B cell (primary cell): ENCODE data around the gene APIP. TPM values are rescaled to one million over a fixed set of nuclear protein-coding genes. Genes with fewer than 3 reads are reported as not detected.

Experiments
- ATAC-seq: fragments of 200-7000 bp; cut with Tn5 transposase; one replicate; pipeline ENCODE4 v1.10.0; 2021; ENCODE audit warnings: low read depth, mild to moderate bottlenecking, moderate number of reproducible peaks, moderate library complexity
- CTCF ChIA-PET: fragments of 350-600 bp; sonication (Branson Sonifier 250); formaldehyde crosslinking; loops from one replicate; lab custom pipeline; 2021; ENCODE audit warnings: antibody characterized with exemption, inconsistent platforms; lab: Charles Lee
- POLR2A ChIA-PET: fragments of 350-600 bp; sonication (Branson Sonifier 250); formaldehyde crosslinking; loops from one replicate; lab custom pipeline; 2021; ENCODE audit warnings: antibody characterized with exemption; lab: Charles Lee
- DNase-seq: peaks from one replicate; pipeline ENCODE4 v3.0.0; 2013
- H2AFZ ChIP-seq: 2 replicates; pipeline ENCODE4 v1.6.1; 2012; ENCODE audit warnings: mild to moderate bottlenecking, low read depth, low read length; ENCODE audit not compliant: insufficient read depth, poor library complexity, severe bottlenecking
- H3K27ac ChIP-seq, 2 donors: 1 replicate in 1 of 2; 2 replicates in 1 of 2; pipeline ENCODE4 v1.5.1; 2012 to 2013; ENCODE audit warnings: low read length in 2 of 2, mild to moderate bottlenecking in 2 of 2, moderate library complexity in 1 of 2
- H3K27me3 ChIP-seq, 4 experiments: fragments of 200-600 bp in 1 of 4; sonication (generic) in 1 of 4; replicated peaks in 1 of 4; 1 replicate in 2 of 4; 2 replicates in 2 of 4; pipeline versions ENCODE4 v1.6.1 to v1.7.0; 2013 to 2016; ENCODE audit warnings: low read length in 3 of 4, mild to moderate bottlenecking in 2 of 4, mixed read lengths in 1 of 4, moderate library complexity in 1 of 4; ENCODE audit not compliant: insufficient read depth in 4 of 4, control insufficient read depth in 3 of 4; ENCODE audit errors: control extremely low read depth in 1 of 4
- H3K36me3 ChIP-seq, 2 experiments: replicated peaks in 1 of 2; 1 replicate in 1 of 2; 2 replicates in 1 of 2; pipeline versions ENCODE4 v1.6.1 to v1.7.1; 2013; ENCODE audit warnings: low read length in 1 of 2; ENCODE audit not compliant: insufficient read depth in 2 of 2, control insufficient read depth in 1 of 2; ENCODE audit errors: control extremely low read depth in 1 of 2, extremely low read depth in 1 of 2
- H3K4me1 ChIP-seq, 2 donors: fragments of 200-600 bp in 1 of 2; sonication (generic) in 1 of 2; 1 replicate in 1 of 2; 2 replicates in 1 of 2; pipeline versions ENCODE4 v1.5.1 to v1.6.1; 2013 to 2017; ENCODE audit warnings: low read length in 2 of 2; ENCODE audit not compliant: control insufficient read depth in 2 of 2, insufficient read depth in 2 of 2
- H3K4me2 ChIP-seq: replicated peaks from 2 replicates; pipeline ENCODE3; 2012; ENCODE audit warnings: mild to moderate bottlenecking, low read depth, low read length; ENCODE audit not compliant: poor library complexity, severe bottlenecking
- H3K4me3 ChIP-seq, 5 experiments: fragments of 200-600 bp in 1 of 5; sonication (generic) in 1 of 5; 1 replicate in 3 of 5; 2 replicates in 2 of 5; pipeline versions ENCODE4 v1.5.1 to v1.7.0; 2011 to 2016; ENCODE audit warnings: low read length in 4 of 5, mild to moderate bottlenecking in 4 of 5, low read depth in 2 of 5, control low read depth in 1 of 5, moderate library complexity in 1 of 5; ENCODE audit not compliant: insufficient read depth in 1 of 5; ENCODE audit errors: control extremely low read depth in 1 of 5, extremely low read depth in 1 of 5
- H3K79me2 ChIP-seq: fragments of 200-600 bp; sonication (generic); one replicate; pipeline ENCODE4 v1.6.0; 2016; ENCODE audit warnings: low read length; ENCODE audit not compliant: control insufficient read depth, insufficient read depth
- H3K9ac ChIP-seq: fragments of 200-600 bp; sonication (generic); 2 replicates; pipeline ENCODE4 v1.6.1; 2017; ENCODE audit warnings: mild to moderate bottlenecking, low read length, moderate library complexity
- H3K9me3 ChIP-seq, 3 donors: one replicate each; pipeline versions ENCODE4 v1.6.1 to v1.7.1; 2013; ENCODE audit warnings: low read length in 2 of 3; ENCODE audit not compliant: control insufficient read depth in 2 of 3, insufficient read depth in 1 of 3; ENCODE audit errors: control extremely low read depth in 1 of 3
- H4K20me1 ChIP-seq: 2 replicates; pipeline ENCODE4 v1.6.0; 2012; ENCODE audit warnings: mild to moderate bottlenecking, low read length; ENCODE audit not compliant: insufficient read depth, control insufficient read depth, poor library complexity, severe bottlenecking
- H3K27ac Mint-ChIP-seq: one replicate; pipeline ENCODE4 v1.8.0; 2021; ENCODE audit warnings: mixed read lengths
- H3K27me3 Mint-ChIP-seq: one replicate; pipeline ENCODE4 v1.8.0; 2021; ENCODE audit warnings: mixed read lengths
- H3K4me1 Mint-ChIP-seq: one replicate; pipeline ENCODE4 v1.8.0; 2021; ENCODE audit warnings: mixed read lengths
- H3K4me3 Mint-ChIP-seq: one replicate; pipeline ENCODE4 v1.8.0; 2021; ENCODE audit warnings: mixed read lengths
- H3K9me3 Mint-ChIP-seq: one replicate; pipeline ENCODE4 v1.8.0; 2022; ENCODE audit warnings: mixed read lengths; ENCODE audit not compliant: insufficient read depth
- CTCF ChIP-seq: fragments of 200-600 bp; IDR thresholded peaks from one replicate; pipeline ENCODE4 v1.8.0; 2022; ENCODE audit warnings: antibody characterized with exemption, mild to moderate bottlenecking
- EZH2 ChIP-seq: IDR thresholded peaks from 2 replicates; pipeline ENCODE4 v1.6.1; 2012; ENCODE audit warnings: borderline replicate concordance, low read depth, mild to moderate bottlenecking, moderate library complexity, low read length; ENCODE audit not compliant: insufficient read depth, poor library complexity, severe bottlenecking
- WGBS: methylation state at CpG from one replicate; pipeline ENCODE4 v1.1.5; 2013; ENCODE audit warnings: missing lambda C conversion rate; ENCODE audit not compliant: insufficient coverage; 5-methylcytosine and 5-hydroxymethylcytosine counted together
- intact Hi-C: fragments of 100-400 bp; cut with micrococcal nuclease; formaldehyde crosslinking; loops from one replicate; pipeline ENCODE4 v1.10.0; 2022
- polyA plus RNA-seq: library from polyadenylated mRNA; depleted of rRNA; stranded (reverse); fragments of >200 nt; gene quantifications from 2 replicates; pipeline ENCODE4 v1.2.3, GENCODE V29; 2012
- total RNA-seq, 2 donors: library from RNA; stranded (reverse); fragments of 120-200 nt in 1 of 2; gene quantifications; 1 replicate in 1 of 2; 2 replicates in 1 of 2; pipeline versions ENCODE4 v1.2.3 to v1.2.4, GENCODE V29; 2013 to 2022

Gene APIP
- total and polyA plus RNA-seq, 2 donors (not counting 1 experiment from before 2014, with no cell fraction given): 6.1 to 19.4 TPM

DNA sequence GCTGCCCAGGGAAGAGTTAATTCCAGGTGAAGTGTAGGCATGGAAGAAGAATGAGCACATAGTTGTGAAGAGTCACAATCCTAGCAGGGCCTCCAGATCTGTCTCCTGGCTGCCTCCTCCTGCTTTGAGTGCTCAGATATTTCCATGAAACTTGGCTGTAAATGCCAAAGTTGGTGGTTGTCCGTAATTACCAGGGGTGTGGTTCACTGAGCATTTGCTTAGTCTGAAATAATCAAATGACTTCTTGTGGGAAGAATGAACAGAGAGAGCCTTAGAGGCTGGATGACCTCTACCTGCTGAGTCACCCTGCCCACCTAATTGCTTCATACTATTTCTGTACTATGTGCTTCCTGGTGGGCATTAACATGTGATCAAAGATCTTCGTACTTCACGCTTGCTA is 50.9 kb downstream of the APIP start:
- Mint-ChIP-seq H3K27ac (no peak overlapping the region), H3K9me3 (peaks cover 3% of the 10 kb centered on the region), H3K4me3 (no peak overlapping the region), H3K4me1 (peaks cover 7% of the 10 kb centered on the region), H3K27me3 (peaks cover 3% of the 10 kb centered on the region)
- Histone ChIP-seq H3K9ac (no peak overlapping the region), H4K20me1 (no peaks in the 10 kb centered on the region), H3K27ac (no peak overlapping the region), H3K4me3 (no peak overlapping the region), H3K4me1 (peaks cover 0 to 3% of the 10 kb centered on the region in 2 donors), H2AFZ (no peak overlapping the region), H3K9me3 (peaks cover 0 to 1% (median 0%) of the 10 kb centered on the region in 3 donors), H3K27me3 (no peaks in the 10 kb centered on the region), H3K79me2 (no peaks in the 10 kb centered on the region), H3K4me2 (no peak overlapping the region), H3K36me3 (peaks cover 0 to 1% of the 10 kb centered on the region in 2 experiments)
- whole genome bisulfite sequencing: 68% methylated on average over 2 of the region's 3 CpGs
- DNase-seq (no peak), ATAC-seq (no peak)
- ChIA-PET POLR2A (no interaction called here), CTCF (interaction anchor here (0.6 kb wide), 1 partner anchor 75 kb away, joined by 3 read pairs; no protein-coding TSS in a partner anchor)
- TF ChIP-seq CTCF (no peak), EZH2 (no peak)
- intact Hi-C loops: no loop called here

- no peaks in the 10 kb centered on the region for H3K79me2 ChIP-seq
- H3K36me3 ChIP-seq: peaks cover 0 to 1% of the 10 kb centered on the region in 2 experiments
- Mint-ChIP-seq H3K9me3 (peaks cover 3% of the 10 kb centered on the region), H3K4me1 (peaks cover 7% of the 10 kb centered on the region), H3K27me3 (peaks cover 3% of the 10 kb centered on the region), H3K4me3 (no peak overlapping the region), H3K27ac (no peak overlapping the region)
- ATAC-seq: no peak
- intact Hi-C loops: no loop called here
- H3K27ac ChIP-seq: no peak overlapping the region
- H3K4me2 ChIP-seq: no peak overlapping the region
- DNase-seq: no peak
- H4K20me1 ChIP-seq: no peaks in the 10 kb centered on the region
- ChIA-PET CTCF (no interaction called here), POLR2A (no interaction called here)
- peaks cover 0 to 3% of the 10 kb centered on the region in 2 donors for H3K4me1 ChIP-seq
- peaks cover 0 to 1% (median 0%) of the 10 kb centered on the region in 3 donors for H3K9me3 ChIP-seq
- no peak overlapping the region for H2AFZ ChIP-seq
- 38% methylated on average over 1 of the region's 2 CpGs for WGBS
- H3K9ac ChIP-seq: no peak overlapping the region
- H3K27me3 ChIP-seq: no peaks in the 10 kb centered on the region
- no peak for TF ChIP-seq CTCF
- no peak for TF ChIP-seq EZH2
- H3K4me3 ChIP-seq: no peak overlapping the region
Observed at GRCh38 chr11:34864424-34864823, 51.8 kb downstream of the APIP start.
